NCI-H1436 treated with DMSO at 0.1 percent for 48 hours (cell line): ENCODE measurements around the gene FKTN.
"Not testable (repeated sequence)": the region's sequence is repeated elsewhere in the genome, so short reads cannot be mapped to it uniquely, and the experiment has no call there.

Experiments
- DNase-seq: peaks from one replicate; lab custom pipeline; 2025; lab: John Stamatoyannopoulos, UW

Gene FKTN

DNA sequence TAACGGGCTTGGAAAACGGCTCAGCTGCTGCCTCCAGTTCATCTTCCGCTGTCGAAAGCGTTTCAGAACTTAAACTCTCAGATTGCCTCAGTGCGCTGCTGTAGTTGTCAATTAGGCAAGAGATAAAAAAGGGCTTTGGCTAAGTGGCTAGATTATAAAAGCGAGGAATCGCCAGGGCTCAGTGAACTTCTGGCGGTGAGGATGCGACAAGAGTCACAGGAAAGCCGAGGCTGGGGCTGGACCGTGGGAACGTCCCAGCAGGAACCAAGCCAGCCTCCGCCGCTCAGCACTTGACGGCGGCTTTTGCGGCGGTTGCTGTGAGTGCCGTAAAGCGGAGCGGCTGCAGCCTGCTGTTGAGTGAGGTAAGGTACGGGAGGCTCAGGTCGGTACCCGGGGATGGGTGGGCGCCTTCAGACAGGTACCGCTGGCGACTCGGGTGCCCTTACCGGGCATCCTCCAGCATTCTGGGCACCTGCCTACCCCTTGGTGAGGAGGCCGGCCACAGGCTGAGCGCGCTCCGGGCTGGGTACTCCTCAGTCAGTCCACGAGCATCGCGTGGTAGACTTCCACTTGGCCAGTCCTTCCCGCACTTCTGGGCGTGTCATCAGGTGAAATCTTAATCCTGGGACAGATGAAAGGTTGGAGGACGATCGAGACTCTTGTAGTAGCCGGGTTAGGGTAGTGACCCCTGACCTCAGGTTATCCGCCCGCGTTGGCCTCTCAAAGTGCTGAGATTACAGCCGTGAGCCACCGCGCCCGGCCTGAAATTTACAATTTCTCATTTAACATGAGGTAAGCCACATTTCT lies at the start of gene FKTN:
Gene FKTN, plus strand, starts transcription at position 328 of the 807 bp plus-strand sequence. CDS start 16,902 bp downstream, outside the sequence.
- no peak for DNase-seq

- no peak for DNase-seq
Observed at GRCh38 chr9:105508530-105508929, 49.4 kb upstream of the FKTN start.

DNA sequence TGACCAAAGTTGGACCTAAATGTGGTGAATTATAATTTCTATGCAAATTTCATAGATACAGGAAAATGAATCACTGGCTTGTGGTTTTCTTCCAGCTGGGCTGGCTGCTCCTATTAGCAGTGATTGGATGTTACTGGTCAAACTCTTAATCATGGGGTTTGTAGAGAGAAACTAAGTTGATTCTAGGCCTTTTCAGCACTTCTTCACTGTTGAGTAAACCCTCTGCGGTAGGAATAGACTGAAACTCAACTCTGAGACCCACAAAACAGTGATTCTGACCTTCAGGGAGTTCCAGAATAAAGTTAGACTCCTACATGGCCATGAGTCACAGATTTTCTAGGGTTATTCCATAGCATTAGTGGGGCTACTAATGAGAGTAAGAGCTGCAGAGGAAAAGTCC lies 47.9 kb upstream of the FKTN start:
- DNase-seq, result no peak

GRCh38 chr9:105511446-105511845 lies 46.5 kb upstream of the FKTN start:
- no peak for DNase-seq

DNA sequence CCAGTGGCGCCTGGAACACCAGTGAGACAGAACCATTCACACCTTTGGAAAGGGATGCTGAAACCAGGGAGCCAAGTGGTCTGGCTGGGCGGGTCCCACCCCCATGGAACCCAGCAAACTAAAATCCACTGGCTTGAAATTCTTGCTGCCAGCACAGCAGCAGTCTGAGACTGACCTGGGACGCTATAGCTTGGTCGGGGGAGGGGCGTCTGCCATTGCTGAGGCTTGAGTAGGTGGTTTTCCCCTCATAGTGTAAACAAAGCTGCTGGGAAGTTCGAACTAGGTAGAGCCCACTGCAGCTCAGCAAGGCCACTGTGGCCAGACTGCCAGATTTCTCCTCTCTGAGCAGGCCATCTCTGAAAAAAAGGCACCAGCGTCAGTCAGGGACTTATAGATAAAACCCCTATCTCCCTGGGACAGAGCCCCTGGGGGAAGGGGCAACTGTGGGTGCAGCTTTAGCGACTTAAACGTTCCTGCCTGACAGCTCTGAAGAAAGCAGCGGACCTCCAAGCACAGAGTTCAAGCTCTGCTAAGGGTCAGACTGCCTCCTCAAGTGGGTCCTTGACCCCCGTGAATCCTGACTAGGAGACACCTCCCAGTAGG lies 42.0 kb upstream of the FKTN start:
- no peak for DNase-seq

DNA sequence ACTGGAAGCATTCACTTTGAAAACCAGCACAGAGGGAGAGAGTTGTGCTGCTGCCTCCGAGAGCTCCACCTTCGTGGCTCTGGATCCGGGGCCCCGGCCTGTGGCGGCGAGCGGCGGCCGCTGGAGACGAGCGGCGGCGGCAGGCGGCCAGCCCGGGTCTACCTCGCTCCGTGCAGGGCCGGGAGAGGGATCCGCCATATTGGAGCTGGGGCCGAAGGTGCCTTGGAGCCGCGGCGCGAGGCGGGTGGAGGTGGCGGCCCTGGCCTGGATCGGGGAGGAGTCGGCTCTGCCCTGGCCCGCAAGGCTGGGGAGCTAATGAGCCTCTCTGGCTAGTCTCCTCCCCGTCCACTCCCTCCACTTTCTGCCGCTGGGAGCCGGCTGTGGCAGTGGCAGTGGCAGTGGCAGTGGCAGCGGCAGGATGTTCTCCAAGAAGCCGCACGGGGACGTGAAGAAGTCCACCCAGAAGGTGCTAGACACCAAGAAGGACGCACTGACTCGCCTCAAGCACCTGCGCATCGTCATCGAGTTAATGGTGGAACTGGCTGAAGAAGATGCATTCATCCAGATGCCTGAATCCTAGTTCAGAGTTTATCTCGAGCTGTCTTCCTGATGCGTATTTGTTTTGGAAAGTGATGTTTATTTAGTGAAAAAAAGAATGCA lies 38.1 kb upstream of the FKTN start:
- DNase-seq, result not testable (repeated sequence)

- DNase-seq, result not testable (repeated sequence)
Observed at GRCh38 chr9:105520992-105521391, 36.9 kb upstream of the FKTN start.

DNA sequence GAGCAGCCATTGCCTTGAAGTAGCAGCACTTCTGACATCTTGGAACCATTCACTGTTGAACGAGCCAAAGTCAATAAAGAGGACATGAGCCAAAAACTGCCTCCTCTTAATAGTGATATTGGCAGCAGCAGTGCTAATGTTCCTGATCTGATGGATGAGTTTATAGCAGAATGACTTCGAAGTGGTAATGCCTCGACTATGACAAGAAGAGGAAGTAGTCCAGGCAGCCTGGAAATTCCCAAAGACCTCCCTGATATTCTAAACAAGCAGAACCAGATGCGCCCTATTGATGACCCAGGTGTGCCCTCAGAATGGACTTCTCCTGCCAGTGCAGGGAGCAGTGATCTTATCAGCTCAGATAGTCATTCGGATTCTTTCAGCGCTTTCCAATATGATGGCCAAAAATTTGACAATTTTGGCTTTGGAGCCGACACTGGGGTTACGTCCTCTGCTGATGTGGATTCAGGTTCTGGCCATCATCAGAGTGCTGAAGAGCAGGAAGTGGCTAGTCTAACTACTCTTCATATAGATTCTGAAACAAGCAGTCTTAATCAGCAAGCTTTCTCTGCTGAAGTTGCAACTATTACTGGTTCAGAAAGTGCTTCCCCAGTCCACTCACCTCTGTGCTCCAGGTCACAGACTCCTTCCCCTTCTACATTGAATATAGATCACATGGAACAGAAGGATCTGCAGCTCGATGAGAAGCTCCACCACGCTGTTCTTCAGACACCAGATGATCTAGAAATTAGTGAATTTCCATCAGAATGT lies 35.1 kb upstream of the FKTN start:
- DNase-seq, result not testable (repeated sequence)

DNA sequence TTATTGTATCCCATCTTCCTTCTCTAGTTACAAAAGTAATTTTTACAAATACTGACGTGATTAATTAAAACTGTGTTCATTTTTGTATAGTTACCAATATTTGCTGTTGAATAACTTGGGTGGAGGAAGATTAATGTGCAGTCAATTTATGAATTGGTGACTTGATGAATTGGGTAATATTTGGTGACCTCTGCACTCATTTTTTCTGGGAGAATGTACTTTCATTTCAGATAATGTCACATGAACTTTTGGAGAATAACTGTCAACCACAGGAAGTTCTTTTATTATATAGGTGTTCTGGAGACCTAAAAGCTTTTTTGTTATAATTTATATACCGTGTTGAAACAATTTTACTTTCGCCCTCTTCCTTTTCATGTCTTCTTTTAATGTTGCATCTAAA lies 26.4 kb upstream of the FKTN start:
- DNase-seq, result no peak

DNA sequence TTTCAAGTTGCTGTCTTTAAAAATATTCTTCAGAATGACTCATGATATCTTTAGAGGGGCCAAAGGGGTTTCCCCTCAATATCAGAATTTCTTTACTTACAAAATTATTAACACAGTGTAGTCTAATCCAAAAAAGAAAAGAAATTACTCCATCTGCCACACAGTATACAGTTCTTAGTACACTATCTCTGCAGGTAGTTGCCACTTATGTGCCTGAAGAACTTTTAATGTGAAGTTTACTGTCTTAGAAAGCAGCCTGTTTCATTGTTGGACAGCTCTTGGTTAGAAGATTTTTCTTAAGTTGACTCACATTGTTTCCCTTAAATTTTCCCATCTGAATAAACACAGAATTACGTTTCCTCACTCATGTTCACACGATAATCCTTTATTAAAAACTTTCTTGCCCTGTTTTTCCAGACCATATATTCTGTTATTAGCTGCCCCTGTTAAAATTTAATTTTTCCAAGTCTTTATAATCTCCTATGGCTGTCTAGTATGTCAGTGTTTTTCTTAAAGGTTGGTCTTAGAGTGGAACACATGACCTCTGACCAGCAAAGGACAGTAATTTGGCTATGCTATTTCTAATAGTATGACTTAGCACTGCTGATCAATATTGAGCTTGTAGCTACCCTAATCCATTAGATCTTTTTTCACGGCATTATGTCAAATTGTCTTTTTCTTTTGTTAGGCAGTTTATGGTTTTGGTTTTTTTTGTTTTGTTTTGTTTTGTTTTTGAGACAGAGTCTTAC lies 21.8 kb upstream of the FKTN start:
- DNase-seq, result no peak

DNA sequence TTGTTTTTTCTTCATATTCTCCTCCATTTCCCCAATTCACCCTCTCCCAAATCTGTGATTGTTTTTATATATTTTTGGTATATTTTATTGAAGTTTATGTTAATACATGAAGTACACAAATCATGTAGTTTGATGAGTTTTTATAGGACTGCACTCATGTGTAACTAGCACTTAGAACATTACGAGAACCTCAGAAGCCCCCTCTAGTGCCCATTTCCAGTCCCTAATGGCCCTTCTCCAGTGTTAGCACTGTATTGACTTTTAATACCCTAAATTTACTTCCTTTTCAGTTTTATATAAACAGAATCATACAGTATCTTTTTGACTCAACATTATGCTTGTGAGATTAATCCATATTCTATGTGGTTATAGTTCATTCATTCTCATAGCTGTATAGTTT lies 18.5 kb upstream of the FKTN start:
- DNase-seq, result no peak

DNA sequence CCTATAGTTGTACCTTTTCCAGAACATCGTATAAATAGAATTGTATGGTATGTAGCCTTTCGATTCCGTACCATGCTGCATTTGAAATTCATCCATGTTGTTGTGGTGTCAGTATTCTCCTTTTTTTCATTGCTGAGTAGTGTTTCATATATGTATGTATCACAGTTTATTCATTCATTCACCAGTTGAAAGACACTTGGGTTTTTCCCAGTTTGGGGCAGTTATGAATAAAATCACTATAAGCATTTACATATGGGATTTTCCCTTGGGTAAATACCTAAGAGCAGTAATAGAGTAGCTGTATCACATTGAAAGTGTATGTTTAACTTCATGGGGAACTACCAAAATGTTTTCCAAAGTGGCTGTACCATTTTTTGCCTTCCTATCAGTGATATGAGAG lies 16.1 kb upstream of the FKTN start:
- no peak for DNase-seq

GRCh38 chr9:105554042-105554441 lies 3.9 kb upstream of the FKTN start:
- no peak for DNase-seq

DNA sequence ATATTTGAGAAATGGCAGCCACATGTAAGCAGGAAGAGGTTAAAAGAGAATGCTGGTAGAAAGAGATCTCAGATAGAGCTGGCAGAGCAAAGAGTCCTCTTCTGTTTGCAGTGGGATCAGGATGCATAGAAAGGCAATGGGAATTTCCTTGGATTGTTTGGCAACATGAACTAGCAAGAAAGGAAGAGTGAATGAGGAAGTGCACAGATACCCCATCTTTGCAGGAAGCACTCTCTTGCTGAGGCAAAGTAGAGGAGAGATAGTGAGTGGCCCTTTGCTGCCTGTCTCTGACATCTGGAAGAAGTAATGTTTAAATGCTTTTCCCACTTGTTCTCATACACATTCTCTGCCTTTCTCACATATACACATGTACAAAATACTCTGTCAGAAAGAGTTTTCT lies 14.5 kb downstream of the FKTN start:
- DNase-seq, result no peak

GRCh38 chr9:105579952-105580351 lies 22.0 kb downstream of the FKTN start:
- not testable (repeated sequence) for DNase-seq

DNA sequence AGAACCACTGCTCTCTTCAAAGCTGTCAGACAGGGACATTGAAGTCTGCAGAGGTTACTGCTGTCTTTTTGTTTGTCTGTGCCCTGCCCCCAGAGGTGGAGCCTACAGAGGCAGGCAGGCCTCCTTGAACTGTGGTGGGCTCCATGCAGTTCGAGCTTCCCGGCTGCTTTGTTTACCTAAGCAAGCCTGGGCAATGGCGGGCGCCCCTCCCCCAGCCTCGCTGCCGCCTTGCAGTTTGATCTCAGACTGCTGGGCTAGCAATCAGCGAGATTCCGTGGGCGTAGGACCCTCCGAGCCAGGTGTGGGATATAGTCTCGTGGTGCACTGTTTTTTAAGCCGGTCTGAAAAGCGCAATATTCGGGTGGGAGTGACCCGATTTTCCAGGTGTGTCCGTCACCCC lies 23.6 kb downstream of the FKTN start:
- DNase-seq, result not testable (repeated sequence)

GRCh38 chr9:105593145-105593544 lies 35.2 kb downstream of the FKTN start:
- DNase-seq, result no peak

DNA sequence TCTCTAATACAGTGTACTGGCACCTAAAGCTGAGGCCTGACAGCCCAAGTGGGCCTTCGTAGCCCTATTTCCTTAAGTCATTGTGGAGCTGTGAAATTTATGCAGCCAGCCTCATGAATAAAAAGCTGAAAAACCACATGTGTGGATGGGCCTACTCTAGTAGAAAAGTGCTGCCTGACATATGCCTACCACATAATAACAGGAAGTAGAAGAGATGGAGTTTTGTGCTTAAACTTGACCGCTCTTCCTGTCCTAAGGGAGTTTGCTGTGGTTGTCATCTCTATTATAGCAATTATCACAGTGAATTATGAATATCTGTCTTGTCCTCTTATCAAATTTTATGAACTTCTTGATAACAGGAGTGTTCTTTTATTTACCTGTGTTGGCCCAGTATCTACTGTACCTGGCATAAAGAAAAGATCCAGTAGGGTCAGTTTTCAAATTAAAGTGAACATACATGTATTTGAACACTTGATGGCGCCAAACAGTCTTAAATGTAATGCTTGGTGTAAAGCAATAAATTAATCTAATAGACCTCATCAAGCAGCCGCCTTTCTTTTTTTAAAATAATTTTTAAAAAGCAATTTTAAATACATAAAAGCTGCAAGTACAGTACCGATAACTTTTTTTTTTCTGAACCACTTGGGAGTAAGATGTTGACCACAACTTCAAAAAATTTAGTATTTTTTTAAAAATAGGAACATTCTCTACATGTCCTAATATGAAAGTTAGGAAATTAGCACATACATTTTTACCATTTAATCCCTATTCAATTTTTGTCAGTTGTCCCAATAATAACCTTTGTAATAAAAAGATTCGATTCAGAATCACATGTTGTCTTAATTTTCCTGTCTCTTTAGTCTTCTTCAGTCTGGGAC lies 51.0 kb downstream of the FKTN start:
- DNase-seq, result peak; percentile 10

DNA sequence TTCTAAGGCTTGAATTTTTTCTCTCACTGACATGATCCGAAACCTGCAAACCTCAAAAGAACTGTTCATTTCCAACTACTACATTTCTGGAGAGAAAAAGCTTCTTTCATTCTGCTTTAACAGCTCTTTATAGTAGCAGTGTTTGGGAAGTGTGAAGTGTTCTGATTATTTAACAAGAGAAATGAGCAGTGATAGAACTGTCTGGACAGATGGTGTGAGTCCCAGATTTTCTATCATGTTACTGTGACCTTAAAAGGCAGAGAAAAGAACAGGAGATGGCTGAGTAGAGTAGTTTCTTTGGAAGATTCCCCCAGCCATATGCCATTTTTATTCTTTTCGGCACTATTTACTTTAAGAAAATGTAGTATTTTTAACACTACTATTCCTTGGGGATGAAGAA lies 63.1 kb downstream of the FKTN start:
- no peak for DNase-seq

DNA sequence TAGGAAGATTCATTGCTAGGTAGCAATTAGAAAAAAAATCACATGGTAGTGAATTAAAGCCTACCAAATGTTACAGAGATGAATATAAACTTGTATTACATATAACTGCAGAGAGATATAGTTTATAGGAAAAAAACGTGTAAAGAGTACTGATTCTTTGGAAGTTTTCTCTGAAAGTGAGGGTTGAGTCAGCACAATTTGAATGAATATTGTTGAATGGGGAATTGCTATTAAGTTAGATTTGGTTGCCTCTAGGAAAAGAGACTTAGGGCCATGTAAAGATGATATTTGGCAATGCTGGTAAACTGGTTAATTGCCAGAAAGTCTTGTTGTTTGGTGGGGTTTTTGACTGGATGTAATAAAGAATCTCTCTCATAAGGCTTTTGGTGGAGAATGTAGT lies 67.2 kb downstream of the FKTN start:
- no peak for DNase-seq

- DNase-seq, result no peak
Observed at GRCh38 chr9:105632807-105633206, 74.9 kb downstream of the FKTN start.
